ENCODE measurements around the gene SH3PXD2B.
A peak's percentile ranks its signal among the peaks of the same experiment; 100 is the strongest.

SH3PXD2B gene

GRCh38 chr5:172452398-172453205, 1.7 kb downstream of the SH3PXD2B start:
- DNase-seq: no peak

GRCh38 chr5:172451771-172452197, 2.5 kb downstream of the SH3PXD2B start:
- no peak for DNase-seq

DNA sequence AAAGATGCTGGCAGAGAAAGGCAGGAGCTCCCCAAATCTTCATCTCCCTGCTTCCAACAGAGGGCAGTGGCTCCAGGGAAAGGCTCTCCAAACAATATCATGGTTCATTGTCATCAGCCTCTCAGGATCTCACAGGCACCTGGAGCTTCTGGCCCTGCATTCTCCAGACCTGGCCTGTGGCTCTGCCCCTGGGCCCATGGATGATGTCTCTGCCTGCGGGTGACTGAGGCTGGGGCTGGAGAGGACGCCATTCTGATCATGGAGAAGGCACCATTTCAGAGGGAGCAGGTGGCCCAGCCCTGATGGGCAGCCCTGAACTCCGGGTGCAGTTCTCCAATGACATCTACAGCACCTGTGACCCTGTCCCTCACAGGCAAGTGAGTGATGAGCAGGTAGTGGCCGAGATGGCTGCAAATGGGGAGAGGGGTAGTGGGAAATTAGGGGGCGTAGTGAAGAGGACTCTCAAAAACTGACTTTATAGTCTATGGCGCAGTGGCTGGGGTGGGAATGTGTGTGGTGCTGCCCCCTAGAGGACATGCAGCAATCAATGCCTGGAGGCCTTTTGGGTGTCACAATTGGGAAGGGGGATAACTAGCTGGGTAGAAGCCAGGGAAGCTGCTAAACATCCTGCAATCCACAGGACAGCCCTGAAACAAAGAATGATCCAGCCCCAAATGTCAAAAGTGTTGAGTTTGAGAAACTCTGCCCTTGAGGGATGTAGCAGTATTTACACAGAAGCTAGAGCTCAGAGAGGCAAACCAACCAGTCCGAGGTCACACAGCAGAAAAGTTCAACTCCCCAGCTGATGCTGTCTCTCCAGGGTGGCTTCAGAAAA, 3.2 kb downstream of the SH3PXD2B start:
- peak; percentile 49 for DNase-seq

DNA sequence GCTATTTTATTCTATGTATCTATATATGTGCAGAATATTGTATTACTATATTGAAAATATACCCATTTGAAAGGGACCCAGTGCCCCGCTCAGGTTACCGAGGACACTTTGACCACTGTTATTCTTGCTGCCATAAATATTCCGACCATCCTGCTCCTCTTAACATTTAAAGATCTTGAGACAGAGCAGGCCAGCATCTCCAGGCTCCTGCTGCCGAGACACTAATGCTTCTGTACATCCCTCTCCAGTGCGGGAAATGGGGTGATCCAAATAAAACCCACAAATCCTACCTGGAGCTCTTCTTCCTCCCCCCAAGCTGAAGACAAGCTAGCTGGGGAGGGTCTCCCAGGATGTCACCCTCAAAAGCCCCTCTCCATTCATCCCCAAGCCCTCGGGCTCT, 3.9 kb downstream of the SH3PXD2B start:
- DNase-seq: no peak

- DNase-seq: no peak
Measured at GRCh38 chr5:172448999-172449398, 5.3 kb downstream of the SH3PXD2B start.

- no peak for DNase-seq
Measured at GRCh38 chr5:172447646-172448365, 6.5 kb downstream of the SH3PXD2B start.

DNA sequence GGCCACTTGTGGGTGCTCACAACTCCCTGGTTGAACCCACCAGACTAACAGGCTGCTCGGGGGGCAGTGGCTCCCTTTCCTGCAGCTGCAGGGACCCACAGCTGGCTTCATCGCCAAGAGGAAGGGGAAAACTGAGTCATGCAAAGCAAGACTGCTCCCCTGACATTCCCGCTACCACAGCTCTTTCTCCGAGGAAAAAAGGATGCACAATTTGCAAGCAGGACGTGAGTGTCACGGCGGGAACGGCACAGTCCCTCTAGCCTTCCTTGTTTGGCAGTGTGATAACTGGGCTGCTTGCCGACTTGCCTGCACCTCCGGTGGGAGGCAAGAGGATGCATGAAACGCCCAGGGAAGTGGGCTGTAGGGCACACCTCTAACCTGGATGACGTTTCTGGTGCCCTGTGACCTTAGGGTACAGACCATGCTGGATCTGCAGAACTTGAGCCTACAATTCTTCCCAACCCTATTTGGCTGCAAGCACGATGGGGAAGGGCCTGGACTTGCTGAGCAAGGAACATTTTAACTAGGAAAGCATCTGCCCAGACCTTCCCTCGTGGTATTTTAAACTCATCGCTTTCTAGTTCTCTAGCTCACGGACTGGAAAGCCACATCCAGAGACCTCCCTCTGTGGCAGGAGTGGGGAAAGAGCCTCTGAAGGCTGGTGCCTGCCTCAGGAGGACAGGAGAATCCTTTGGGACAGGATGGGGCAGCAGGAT, 7.8 kb downstream of the SH3PXD2B start:
- no peak for DNase-seq

GRCh38 chr5:172445866-172446265, 8.5 kb downstream of the SH3PXD2B start:
- no peak for DNase-seq

DNA sequence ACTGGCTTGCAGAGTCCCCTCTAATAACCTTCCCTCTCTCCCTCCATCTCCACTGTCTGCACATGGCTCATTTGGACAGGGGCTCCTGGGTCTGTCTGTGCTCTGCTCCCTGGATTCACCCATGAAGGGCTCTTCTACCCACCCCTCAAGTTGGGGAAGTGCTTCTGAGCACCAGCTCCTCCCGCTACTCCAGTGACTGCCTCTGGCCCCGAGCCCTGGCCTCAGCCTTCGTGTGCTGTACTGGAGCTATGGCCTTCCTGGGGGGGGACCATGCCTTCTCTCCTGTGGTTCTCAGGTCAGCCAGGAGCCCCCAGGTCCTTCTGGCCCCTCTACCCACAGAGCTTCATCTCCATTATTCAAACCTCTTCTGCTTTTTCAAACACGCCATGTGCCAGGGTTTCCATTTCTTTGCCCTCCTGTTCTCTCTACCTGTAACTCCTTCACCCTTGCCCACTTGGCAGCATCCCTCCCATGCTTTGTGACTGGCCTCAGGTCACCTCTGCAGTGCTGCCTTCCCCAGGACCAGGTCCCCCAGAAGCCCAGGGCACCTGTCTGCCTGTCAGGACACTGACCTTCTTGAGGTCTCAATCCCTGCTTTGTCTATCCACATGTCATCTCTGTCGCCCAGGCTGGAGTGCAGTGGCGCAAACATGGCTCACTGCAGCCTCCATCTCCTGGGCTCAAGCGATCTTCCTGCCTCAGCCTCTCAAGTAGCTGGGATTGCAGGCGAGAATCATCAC, 9.5 kb downstream of the SH3PXD2B start:
- no peak for DNase-seq

DNA sequence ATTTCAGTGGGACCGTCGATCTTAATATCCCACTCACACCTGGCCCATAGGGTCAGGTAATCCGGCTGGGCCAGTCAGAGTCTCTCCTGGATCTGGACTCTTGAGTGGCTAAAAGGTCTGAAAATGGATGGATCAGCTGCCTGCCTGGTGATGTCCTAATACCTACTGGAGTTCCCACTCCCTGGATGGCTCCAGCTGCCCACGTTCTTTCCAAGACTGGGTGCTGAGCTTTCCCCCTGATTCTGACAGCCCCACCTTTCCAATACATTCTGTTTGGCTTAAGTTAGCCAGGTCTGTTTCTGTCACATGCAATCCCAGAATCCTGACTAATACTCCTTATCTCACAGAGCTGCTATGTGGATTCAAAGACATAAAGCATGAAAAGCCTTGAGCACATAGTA, 10.2 kb downstream of the SH3PXD2B start:
- DNase-seq: no peak

GRCh38 chr5:172443441-172444109, 10.8 kb downstream of the SH3PXD2B start:
- DNase-seq: peak; percentile 40

- DNase-seq: no peak
Measured at GRCh38 chr5:172442592-172442991, 11.7 kb downstream of the SH3PXD2B start.

GRCh38 chr5:172441262-172441751, 13.0 kb downstream of the SH3PXD2B start:
- no peak for DNase-seq

DNA sequence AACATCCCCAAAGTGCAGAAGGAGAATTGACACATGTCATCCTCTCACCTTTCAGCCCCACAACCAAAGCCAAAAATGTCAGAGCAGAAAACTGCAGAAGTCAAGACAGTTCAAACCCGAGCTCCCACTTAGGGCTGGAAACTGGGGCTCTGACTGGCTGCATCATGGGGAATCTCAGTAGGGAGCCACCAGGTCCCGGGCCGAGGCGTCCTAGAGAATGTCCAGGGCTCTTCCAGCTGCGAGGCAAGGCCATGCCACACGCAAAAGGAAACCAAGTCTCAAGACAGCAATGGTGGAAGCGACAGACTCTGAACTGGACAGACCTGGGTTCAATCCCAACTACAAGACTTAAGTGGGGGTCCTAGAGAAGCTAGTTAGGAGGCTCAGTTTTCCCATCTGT, 13.8 kb downstream of the SH3PXD2B start:
- DNase-seq: no peak

- DNase-seq: no peak
Measured at GRCh38 chr5:172439785-172440477, 14.4 kb downstream of the SH3PXD2B start.

- no peak for DNase-seq
Measured at GRCh38 chr5:172438319-172438668, 16.0 kb downstream of the SH3PXD2B start.

- DNase-seq: no peak
Measured at GRCh38 chr5:172437445-172438318, 16.6 kb downstream of the SH3PXD2B start.

- no peak for DNase-seq
Measured at GRCh38 chr5:172436879-172437369, 17.4 kb downstream of the SH3PXD2B start.
